ENCODE results near the gene FBXO47.
A peak's percentile ranks its signal among the peaks of the same experiment; 100 is the strongest.
"Not testable (repeated sequence)": the region's sequence is repeated elsewhere in the genome, so short reads cannot be mapped to it uniquely, and the experiment has no call there.

FBXO47 gene

DNA sequence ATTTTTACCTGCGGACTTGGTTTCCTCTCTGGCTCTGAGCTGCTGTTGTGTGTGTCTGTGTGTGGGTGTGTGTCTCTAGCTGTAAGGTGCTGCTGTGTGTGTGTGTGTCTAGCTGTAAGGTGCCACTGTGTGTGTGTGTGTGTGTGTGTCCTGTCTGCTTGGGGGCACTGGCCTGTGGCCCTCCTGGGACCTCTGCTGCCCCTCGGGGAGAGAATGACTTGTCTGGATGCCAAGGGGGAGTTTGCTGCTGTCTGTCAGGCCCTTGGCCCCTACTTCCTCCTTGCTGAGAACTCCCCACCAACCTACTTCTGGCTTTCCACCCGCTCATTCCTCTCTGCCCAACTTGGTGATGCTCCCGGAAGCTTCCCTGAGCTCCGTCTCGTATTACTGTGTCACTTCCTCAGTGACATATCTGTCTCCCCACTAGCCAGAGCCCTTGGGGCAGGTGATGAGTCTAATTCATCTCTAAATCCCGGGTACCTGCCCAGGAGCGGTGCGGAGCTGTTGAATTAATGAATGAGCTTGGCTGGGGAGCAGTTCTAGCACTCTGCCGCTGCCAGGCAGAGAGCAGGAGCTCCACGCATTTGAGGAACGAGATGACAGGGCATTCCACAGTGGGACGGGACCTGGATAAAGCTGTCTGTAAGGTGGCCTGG lies 45.3 kb downstream of the FBXO47 start:
- DNase-seq = peak; percentile 29

DNA sequence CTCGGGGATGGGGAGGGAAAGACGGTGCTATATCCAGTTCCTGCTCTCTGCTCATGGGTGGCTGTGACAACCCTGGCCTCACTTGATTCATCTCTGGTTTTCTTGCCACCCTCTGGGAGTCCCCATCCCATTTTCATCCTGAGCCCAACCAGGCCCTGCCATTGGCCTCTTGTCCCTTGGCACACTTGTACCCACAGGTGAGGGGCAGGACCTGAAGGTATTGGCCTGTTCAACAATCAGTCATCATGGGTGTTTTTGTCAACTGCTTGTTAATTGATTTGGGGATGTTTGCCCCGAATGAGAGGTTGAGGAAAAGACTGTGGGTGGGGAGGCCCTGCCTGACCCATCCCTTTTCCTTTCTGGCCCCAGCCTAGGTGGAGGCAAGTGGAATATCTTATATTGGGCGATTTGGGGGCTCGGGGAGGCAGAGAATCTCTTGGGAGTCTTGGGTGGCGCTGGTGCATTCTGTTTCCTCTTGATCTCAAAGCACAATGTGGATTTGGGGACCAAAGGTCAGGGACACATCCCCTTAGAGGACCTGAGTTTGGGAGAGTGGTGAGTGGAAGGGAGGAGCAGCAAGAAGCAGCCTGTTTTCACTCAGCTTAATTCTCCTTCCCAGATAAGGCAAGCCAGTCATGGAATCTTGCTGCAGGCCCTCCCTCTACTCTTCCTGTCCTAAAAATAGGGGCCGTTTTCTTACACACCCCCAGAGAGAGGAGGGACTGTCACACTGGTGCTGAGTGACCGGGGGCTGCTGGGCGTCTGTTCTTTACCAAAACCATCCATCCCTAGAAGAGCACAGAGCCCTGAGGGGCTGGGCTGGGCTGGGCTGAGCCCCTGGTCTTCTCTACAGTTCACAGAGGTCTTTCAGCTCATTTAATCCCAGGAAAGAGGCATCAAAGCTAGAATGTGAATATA lies 46.6 kb downstream of the FBXO47 start:
- no peak for DNase-seq

DNA sequence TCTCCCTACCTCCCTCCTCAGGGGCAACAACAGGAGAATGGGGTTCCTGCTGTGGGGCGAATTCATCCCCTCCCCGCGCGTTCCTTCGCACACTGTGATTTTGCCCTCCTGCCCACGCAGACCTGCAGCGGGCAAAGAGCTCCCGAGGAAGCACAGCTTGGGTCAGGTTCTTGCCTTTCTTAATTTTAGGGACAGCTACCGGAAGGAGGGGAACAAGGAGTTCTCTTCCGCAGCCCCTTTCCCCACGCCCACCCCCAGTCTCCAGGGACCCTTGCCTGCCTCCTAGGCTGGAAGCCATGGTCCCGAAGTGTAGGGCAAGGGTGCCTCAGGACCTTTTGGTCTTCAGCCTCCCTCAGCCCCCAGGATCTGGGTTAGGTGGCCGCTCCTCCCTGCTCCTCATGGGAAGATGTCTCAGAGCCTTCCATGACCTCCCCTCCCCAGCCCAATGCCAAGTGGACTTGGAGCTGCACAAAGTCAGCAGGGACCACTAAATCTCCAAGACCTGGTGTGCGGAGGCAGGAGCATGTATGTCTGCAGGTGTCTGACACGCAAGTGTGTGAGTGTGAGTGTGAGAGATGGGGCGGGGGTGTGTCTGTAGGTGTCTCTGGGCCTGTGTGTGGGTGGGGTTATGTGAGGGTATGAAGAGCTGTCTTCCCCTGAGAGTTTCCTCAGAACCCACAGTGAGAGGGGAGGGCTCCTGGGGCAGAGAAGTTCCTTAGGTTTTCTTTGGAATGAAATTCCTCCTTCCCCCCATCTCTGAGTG lies 47.7 kb downstream of the FBXO47 start:
- DNase-seq = no peak

DNA sequence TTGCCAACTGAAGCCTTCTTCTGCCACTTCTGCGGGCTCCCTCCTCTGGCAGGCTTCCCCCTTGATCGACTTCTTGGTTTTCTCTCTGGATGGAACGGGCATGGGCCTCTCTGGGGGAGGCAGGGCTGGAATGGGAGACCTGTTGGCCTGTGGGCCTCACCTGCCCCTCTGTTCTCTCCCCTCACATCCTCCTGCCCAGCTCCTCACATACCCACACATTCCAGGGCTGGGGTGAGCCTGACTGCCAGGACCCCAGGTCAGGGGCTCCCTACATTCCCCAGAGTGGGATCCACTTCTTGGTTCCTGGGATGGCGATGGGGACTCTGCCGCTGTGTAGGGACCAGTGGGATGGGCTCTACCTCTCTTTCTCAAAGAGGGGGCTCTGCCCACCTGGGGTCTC lies 48.3 kb downstream of the FBXO47 start:
- DNase-seq = no peak

DNA sequence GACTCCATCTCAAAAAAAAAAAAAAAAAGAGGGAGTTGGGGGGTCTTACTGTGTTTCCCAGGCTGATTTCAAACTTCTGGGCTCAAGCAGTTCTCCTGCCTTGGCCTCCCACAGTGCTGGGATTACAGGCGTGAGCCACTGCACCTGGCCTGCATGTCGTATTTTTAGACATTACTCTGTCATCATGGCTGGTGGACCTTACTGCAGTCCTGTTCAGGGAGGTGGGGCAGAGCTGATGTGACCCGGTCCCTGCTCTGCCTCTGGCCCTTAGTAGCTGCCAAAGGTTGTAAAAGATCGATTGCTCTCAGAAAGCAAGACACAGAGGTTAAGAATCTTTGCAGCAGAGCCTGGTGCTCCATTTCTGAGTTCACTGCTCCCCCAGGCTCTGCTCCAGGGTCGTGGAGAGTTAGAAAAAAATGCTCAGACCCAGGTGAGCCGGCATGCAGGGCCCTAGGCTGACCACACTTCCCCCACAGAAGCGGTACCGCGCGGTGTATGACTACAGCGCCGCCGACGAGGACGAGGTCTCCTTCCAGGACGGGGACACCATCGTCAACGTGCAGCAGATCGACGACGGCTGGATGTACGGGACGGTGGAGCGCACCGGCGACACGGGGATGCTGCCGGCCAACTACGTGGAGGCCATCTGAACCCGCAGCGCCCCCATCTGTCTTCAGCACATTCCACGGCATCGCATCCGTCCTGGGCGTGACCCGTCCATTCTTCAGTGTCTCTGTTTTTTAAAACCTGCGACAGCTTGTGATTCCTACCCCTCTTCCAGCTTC lies 48.9 kb downstream of the FBXO47 start:
- DNase-seq = no peak

DNA sequence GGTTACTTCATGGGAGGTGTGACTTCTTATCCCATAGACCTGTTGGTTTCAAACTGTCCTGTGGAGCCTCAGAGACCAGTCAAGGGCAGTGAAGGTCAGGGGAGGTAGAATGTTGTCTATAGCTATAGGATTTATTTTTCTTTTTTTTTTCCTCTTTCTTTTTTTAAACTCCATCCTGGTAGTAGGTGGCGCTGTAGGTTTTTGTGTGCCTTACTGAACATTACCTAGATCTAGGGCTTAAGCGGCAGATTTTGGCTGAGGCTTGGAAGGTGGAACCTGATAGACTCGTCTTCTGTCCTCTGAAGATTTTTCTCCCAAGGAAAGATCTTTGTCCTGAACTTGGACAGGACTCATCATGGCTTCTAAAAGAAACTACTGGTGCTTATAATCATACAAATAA lies 49.9 kb downstream of the FBXO47 start:
- no peak for DNase-seq

DNA sequence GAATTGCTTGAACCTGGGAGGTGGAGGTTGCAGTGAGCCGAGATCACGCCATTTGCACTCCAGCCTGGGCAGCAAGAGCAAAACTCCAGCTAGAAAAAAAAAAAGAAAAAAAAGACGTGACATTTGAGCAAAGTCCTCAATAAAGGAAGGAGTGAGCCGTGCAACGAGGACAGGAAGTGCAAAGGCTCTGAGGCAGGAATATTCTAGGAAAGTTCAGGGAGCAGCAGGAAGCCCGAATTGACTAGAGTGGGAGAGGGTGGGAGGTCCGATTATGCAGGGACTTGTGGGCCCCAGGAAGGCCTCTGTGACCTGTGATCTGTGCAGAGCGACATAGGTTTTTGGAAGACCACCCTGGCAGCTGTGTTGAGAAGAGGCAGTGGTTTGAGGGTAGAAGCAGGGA lies 50.4 kb downstream of the FBXO47 start:
- no peak for DNase-seq

DNA sequence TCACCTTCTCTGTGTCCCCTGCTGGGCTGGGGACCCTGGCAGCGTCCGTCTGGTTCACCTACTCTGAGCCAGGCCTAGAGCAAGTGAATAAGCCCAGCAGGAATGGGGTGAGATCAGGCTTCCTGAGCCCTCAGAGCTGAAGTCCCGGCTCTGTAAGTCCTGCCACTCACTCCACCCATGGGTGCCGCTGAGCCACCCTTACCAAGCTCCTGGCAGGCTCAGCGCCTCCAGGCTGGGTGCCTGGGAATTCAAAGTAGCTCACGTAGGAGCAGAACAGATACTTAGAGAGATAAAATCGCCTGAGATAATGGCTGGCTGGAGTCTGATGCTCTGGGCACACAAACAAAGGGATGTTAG lies 51.6 kb downstream of the FBXO47 start:
- DNase-seq = no peak

DNA sequence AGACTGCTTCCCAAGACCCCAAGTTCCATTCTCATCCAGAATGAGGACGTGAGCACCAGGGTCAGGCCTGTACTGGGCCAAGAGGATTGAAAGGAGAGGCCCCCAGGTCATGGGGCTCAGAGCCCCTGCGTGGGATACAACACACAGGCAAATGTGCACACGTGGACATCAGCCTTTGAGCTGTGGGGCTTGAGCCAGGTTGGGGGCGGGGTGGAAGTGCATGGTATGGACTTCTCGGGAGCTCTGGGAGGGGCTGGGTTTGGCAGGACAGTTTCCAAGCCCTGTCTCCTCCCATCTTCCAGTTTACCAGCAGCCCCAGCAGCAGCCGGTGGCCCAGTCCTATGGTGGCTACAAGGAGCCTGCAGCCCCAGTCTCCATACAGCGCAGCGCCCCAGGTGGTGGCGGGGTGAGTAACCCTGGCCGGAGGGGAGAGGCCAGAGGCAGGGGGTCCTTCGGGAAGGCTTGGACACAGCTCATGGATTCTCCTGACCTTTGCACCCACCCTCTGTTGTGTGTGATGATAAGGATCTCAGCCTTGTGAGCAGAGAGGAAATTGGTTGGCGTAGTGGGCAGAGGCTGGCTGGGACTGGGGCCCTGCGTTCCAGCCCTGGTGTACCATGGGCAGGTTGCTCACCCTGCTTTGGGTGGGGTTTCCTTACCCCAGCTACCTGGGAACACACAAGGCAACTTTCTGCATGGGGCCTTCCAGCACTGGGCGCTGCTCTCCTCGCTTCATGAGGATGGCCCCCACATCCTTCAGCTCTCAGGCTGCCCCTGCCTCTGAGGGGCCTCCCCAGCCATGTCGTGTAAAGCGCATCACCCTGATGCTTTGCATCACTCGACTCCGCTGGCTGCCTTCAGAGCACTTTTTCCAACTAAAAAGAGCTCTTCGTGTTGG lies 52.2 kb downstream of the FBXO47 start:
- no peak for DNase-seq

DNA sequence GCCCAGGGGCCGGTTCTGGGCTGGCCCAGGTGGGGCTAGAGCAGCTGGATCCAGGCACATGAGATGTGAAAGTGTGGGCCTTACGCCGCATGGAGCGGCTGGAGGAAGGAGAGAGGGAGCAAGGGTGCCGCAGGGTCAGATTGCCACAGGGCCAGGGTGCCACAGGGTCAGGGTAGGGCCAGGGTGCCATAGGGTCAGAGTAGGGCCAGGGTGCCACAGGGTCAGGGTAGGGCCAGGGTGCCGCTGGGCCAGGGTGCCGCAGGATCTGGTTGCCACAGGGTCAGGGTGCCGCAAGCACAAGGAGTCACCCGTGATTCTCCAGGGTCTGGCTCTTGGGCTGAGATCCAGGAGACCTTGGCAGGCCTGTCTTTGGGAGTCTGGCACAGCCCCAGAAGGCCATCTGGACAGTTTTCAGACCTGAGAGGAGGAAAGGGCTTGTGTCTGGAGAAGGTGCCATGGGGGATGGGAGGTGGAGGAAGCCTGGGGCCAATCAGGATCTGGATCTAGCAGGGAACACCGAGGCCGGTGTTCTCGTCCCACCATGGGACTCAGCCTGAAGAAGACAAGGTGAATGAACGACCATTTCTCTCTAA lies 54.9 kb downstream of the FBXO47 start:
- DNase-seq = no peak

DNA sequence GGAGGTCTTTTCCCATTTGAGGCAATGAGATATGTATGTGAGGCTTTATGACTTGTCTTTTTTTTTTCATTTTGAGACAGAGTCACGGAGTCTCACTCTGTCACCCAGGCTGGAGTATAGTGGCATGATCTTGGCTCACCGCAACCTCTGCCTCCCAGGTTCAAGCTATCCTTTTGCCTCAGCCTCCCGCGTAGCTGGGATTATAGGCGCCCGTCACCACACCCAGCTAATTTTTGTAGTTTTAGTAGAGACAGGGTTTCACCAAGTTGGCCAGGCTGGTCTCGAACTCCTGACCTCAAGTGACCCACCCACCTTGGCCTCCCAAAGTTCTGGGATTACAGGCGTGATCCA lies 55.5 kb downstream of the FBXO47 start:
- not testable (repeated sequence) for DNase-seq

DNA sequence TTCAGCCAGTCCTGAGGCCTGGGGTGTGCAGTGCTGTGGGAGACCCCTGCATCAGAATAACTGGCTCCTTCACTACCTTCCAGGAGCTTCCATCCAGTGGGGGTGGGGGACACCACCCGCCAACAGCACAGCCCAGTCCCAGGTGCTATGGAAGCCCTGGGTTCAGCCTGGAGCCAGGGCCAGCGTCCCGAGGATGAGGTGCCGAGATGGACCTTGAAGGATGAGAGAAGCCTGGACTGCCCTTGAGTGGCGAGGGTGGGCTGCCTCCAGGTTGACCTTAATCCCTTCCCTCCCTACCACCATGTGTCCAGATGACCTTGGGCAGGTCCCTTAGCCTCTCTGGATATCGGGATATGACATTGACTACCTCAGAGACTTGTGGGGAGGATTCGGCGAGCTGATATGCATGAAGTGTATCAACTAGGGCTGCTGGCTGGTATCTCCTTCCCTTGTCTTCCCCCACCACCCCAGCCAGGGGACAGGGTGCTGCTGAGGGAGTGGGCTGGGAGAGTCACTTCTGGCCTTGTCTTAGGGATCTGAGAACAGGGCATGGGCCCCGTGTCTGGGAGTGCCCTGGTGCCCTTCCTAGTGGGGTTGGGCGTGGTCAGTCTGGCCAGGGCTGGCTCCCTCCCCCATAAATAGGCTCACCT lies 56.0 kb downstream of the FBXO47 start:
- DNase-seq = no peak

DNA sequence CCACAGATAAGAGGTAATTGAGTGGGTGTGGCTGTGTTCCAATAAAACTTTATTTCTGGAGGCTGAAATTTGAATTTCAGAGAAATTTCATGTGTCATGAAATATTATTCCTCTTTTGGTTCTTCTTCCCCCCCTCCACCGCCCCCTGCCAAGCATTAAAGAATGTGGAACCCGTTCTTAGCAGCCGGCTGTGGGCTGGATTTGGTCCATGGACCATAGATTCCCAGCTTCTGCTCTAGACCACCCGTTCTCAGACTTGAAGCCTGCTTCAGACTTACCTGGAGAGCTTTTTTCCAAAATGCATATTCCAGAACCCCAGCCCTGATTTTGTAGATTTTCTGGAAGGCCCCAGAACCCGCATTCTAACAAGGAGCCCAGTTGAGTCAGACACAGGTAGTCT lies 56.9 kb downstream of the FBXO47 start:
- peak; percentile 33 for DNase-seq

DNA sequence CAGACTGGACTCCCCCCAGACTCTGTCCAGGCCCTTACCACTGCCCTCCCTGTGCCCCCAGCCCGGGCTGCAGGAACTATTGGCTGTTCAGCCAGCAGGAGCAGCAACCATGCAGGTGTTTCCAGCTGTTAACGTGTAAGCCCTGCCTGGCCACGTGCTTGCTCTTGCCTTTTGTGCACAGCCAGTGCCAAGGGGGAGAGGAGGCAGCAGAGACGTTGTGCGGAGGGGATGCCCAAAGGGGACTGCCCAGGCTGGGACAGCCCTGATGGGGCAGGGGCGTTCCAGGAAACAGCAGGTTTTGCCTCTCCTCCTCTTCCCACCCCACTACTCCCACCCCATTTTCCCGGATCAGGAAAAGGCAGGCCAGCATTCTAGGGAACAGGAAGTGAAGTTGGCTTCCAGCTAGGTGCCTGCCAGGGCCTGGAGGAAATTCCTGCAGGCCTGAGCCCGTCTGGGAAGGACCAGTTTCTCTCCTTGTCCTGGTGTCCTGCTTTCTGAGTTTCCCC lies 58.5 kb downstream of the FBXO47 start:
- no peak for DNase-seq

DNA sequence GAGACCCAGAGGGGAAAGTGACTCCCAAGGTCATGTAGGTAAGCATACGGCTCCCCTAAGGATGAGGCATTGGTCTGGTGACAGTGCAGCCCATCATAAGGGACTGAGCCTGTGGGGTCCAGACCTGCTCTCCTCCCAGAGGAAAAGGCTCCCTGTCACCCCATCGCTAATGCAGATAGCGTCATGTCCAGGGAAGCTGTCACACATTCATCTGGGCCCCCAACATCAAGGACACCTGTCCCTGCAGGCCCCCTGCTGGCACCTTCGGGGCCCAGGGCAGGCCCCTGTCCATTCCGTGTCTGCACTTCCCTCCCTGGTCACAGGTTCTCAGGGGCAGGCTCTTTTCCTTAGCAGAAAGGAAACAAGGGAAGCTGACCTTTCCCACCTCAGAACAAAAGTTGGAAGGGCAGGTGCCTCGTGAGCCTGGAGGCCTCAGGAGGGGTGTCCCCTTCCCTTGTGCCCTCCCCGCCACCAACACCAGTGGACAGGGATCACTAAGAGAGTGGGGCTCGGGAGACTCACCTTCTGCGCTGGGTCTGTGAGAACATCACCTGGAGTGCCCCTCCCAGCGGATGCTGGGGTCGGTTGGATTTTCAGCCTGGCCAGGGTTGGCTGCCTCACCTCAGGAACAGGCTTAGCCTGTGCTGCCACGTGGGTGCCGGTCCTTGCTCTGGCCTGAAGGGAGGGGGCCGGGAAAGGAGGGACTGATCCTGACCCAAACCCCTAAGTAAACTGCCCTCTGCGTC lies 59.1 kb downstream of the FBXO47 start:
- no peak for DNase-seq

DNA sequence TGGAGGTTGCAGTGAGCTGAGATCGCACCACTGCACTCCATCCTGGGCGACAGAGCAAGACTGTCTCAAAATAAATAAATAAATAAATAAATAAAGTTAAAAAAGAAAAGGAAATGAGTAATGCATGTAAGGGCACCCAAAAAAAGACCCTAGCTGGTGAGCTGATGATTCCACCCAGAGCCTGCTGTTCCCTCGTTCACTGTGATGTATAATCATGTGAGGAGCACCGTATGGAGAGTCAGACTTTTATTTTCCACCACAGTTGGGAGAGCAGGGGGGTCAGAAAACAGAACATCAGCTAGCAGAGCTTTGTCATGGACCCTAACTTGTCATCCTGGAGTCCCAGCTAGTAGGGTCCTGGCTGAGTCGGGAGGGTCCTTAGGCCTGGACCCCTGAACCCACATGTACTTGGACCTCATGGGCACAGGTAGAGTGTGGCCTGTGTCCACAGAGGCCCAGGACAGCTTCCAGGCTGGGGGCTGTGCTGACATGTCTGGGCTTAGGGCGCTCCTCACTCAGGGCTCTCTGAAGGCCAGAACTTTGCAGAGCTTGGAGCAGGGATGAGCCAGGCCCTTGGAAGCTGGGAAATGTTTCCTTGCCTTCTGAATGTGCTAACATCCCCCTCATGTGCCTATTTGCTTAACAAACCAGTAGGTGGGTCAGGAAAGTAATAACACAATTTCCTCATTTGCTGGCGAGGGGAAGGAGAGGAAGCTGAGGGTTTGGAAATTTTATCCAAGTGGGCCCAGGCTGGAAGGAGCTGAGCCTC lies 60.6 kb downstream of the FBXO47 start:
- no peak for DNase-seq

DNA sequence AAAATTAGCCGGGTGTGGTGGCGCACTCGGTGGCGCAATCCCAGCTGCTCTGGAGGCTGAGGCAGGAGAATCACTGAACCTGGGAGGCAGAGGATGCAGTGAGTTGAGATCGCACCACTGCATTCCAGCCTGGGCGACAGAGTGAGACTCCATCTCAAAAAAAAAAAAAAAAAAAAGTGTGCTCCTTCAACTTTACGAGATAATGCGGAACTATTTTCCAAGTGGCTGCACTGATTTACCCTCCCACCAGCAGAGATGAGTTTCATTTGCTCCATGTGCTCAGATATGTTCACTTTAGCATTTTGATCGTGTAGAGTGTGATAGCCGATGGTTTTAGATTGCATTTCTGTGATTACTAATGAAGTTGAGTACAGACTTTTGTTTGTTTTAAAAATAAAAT lies 61.8 kb downstream of the FBXO47 start:
- DNase-seq = no peak

DNA sequence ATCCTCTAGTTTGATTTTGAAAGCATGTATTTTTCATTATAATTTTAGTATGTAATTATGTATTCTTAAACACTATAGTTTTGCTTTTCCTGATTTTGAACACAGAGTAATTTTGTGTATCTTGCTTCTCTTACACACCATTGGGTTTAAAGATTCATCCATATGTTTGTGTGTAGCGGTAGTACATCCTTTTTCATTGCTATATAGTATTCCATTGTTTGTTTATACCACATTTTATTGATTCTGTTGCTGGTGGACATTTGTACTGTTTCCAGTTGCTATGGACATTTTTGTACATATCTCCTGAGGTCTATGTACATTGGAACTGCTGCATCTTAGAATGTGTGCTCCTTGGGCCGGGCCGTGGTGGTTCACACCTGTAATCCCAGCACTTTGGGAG lies 62.3 kb downstream of the FBXO47 start:
- DNase-seq = no peak

DNA sequence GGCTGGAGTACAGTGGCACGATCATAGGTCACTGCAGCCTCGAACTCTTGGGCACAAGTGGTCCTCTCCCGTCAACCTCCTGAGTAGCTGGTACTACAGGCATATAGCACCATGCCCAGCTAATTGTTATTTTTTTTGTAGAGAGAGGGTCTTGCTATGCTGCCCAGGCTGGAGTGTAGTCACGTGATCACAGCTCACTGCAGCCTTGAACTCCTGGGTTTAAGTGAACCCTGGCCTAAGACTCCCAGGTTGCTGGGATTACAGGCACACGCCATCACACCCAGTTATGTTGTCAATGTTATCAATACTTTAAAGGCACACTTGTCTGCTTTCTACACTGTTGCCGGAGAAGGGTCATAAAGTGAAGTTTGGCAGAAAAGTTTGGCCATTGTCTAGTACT lies 63.8 kb downstream of the FBXO47 start:
- no peak for DNase-seq

Measured in fibroblast of skin of back (primary cell).